ENCODE data around the gene RING1.

Gene RING1

DNA sequence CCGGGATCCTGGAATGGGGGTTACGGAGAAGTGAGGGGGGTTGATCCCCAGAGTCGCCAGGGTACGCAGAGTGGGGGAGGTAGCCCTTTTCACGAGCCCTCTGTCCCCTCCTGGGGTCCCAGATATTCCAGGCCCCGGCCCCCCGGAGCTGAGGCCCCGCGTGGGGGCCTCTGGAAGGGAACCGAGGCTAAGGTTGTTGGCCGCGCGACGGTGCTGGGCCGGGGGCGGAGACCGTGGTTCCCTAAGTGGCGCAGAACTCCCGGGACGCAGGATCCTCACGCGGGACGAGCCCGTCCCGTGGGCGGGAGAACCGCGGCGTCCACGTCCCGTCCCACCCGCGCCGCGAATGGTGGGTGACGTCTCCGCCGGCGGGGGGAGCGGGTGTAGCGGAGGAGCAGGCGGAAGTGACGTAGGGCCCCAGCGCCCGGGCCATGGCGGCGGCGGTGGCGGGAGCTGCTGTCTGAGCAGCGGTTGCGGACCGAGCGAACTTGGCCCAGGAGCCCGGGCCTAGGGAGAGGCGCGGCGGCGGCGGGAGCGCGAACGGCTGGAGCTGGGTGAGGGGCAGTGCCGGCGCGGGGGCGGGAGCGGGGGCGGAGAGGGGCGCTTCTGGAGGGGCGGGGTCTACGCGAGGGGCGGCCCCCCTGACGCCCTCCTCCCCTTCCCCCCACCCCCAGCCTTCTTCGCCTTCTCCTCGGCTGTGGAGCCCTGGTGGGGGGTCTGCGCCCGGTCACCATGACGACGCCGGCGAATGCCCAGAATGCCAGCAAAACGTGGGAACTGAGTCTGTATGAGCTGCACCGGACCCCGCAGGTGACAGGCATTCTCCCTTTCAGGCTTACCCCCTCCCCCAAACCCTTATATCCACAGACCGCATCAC, at the start of gene RING1:
TSS of gene RING1 (plus strand) at position 410 of the 877 bp plus-strand sequence. CDS start at position 733, 323 bp downstream.
- DNase-seq (ENCODE audit: low read depth in 2 of 2), result peak; percentile 77

GRCh38 chr6:33160096-33160495, 48.2 kb upstream of the RING1 start:
- DNase-seq (ENCODE audit: low read depth in 2 of 2), result no peak

- DNase-seq (ENCODE audit: low read depth in 2 of 2), result no peak
Measured at GRCh38 chr6:33160728-33161344, 47.5 kb upstream of the RING1 start.

DNA sequence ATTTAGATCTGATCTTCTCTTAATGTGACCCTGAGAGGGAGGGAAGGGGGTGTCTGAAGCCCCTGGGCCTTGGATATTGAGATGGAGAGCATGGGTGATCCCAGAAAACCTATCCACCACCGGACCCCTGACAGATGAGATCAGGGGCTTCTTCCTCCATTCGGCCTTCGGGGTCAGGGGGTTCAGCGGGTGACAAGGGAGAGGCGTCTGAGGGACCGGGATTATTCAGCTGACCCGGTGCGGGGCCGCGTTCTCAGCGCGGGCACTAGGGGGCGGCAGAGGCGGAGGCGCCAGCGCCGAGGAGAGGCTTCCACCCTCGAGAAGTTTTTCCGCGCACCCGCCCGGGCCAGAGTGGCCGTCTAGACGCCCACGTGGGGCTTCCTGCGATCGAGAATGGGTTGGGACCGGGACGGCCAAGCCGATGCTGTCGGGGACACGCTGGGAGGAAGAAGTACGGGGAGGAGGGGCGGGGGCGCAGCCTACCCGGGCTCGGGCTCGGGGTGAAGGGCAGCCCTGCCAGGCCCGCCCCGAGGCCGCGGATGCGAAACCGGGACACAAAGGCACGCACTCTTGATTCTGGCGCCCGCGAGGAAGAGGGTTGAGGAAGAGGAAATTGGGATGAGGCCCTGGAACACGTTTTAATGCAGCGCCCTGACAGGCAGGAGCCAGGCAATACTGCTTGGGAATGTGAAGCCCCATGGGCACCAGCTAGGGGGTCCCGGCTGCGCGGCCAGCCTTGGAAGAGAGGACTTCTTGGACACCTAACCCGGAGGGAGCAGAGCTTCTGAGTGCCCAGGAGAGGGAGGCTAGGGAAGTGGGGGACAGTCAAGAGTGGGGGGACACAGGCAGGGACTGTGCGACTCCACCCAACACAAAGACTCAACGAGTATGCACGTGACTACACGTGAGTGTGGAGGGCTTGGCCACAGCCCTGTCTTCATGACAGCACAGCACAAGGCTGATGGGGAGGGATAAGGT, 46.7 kb upstream of the RING1 start:
- DNase-seq (ENCODE audit: low read depth in 2 of 2), result peak; percentile 71 to 75

- no peak for DNase-seq (ENCODE audit: low read depth in 2 of 2)
Measured at GRCh38 chr6:33163540-33163939, 44.8 kb upstream of the RING1 start.

GRCh38 chr6:33164176-33164575, 44.1 kb upstream of the RING1 start:
- DNase-seq (ENCODE audit: low read depth in 2 of 2), result no peak

- no peak for DNase-seq (ENCODE audit: low read depth in 2 of 2)
Measured at GRCh38 chr6:33164665-33165373, 43.5 kb upstream of the RING1 start.

GRCh38 chr6:33165581-33166258, 42.6 kb upstream of the RING1 start:
- DNase-seq (ENCODE audit: low read depth in 2 of 2), result no peak

DNA sequence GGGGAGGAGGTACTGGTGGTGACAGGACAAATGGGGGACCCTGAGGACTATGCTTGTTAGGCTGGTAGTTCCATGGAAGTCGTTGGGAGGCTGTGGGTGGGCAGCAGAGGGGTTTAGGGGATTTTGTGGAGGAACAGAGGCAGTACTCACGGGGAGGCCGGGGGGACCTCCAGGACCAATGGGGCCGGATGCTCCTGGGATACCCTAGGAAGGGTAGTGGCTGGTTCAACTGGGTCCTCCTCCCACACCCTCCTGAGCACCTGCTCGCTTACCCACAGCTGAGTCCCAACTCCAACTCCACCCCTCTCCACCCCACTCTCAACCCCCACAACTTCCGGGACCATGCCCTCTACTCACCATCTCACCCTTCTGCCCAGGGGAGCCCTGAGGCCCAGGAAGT, 41.9 kb upstream of the RING1 start:
- no peak for DNase-seq (ENCODE audit: low read depth in 2 of 2)

DNA sequence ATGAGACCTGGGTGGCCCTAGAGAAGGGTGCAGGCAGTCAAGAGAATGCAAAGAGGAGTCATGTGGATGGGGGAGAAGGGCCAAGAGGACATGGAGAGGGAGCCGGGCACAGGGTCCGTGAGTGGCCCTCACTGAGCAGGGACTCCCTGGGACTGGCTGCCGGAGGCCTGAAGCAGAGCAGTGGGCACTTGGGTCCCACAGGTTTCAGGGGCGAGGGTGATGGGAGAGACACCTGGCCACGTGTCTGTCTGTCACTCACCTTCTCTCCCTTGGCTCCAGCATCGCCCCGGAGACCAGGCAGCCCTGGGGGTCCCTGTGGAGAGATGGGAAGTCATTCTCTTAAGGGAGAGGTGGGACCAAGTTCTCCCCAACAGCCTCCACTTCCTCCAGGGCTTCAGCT, 41.5 kb upstream of the RING1 start:
- no peak for DNase-seq (ENCODE audit: low read depth in 2 of 2)

- DNase-seq (ENCODE audit: low read depth in 2 of 2), result no peak
Measured at GRCh38 chr6:33167374-33168283, 40.7 kb upstream of the RING1 start.

- no peak for DNase-seq (ENCODE audit: low read depth in 2 of 2)
Measured at GRCh38 chr6:33168284-33168601, 40.1 kb upstream of the RING1 start.

- DNase-seq (ENCODE audit: low read depth in 2 of 2), result no peak
Measured at GRCh38 chr6:33168639-33169038, 39.7 kb upstream of the RING1 start.

DNA sequence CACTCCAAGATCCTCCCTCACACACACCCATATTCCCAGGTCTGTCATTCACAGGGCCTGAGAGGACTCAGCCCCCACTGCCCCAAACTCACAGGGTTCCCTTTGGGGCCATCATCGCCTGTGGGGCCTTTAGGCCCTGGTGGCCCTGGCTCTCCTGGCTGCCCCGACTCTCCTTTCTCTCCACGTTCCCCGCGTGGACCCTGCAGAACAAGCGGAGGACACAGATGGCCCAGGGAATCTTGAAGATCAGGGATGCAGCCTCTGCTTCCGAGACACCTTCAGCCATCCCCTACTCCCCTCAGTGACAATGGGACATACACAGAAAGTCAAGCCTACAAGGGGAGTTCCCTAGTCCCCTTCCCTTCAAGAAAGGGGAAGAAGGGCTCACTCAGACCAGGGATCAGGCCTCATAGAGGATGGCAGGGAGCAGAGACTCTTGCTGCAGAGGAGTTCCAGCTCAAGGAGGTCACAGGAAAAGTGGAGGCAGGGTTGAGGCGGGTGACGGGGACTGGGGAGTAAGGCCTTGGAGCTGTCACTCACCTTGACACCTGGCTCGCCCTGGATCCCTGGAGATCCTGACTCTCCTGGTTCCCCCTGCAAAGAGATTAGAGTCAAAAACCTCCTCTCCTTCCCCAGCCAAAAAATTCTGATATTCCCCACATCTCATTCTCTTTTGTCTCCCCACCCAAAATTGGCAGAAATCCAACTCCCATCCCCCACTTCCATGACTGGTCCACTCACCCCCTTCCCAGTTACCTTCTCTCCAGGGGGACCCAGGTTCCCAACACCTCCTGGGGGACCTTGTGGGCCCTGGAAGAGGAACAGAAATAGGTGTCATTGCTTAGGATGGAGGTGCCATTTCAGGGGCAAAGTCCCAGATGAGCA, 38.8 kb upstream of the RING1 start:
- no peak for DNase-seq (ENCODE audit: low read depth in 2 of 2)

GRCh38 chr6:33170176-33171015, 37.9 kb upstream of the RING1 start:
- DNase-seq (ENCODE audit: low read depth in 2 of 2), result no peak

DNA sequence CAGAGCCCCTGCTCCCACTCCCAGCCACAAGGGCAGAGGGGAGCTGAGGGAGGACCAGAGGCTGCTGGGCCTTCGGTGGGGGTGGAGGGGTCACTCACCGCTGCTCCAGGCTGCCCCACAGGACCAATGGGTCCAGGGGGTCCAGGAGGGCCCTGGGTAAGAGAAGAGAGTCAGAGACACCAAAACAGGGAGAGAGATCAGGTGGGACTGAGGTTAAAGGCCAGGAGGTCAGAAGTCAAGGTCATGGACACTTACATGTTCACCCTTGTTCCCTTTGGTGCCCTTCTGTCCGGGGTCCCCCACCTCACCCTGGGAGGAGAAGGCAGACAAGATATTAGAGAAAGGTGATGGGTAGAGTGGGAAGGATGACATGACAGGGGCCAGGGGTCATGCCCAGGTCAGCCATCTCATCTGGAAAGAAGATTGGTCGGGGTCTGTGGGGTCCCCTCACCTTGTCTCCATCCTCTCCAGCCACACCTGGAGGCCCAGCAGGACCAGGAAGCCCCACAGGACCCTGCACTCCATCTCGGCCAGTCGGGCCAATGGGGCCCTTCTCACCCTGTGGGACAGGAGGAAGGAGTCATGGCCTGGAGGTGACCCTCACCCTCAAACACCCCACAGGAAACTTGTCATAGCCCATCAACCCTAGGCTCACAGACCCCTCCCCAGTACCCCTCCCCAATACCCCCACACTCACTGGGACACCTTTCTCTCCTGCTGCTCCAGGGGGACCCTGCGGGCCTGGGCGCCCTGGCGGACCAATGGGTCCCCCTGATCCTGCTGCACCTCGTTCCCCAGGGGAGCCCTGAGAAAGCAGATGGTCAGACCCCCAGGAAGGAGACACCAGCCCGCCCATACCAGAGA, 37.1 kb upstream of the RING1 start:
- DNase-seq (ENCODE audit: low read depth in 2 of 2), result no peak

Measured in stimulated activated CD8-positive, alpha-beta memory T cell treated with anti-CD3 and anti-CD28 coated beads, Interleukin-15, amount 100 ng/mL, for 48 hours (primary cell).